ENCODE measurements around the gene PXDC1. TPM values are rescaled to one million over a fixed set of nuclear protein-coding genes. Genes with fewer than 3 reads are reported as not detected.

Gene PXDC1
- total RNA-seq, 1 experiment from 2014 or later, result 6.3 TPM

- no peak overlapping the region for H3K4me3 ChIP-seq (replicated peaks in 1 of 2; ENCODE audit: low read depth in 1 of 2, low read length in 2 of 2)
- DNase-seq (ENCODE audit: low read depth, low spot score) (no peak), ATAC-seq (no peak)
- TF ChIP-seq MAX (IDR thresholded peaks at IDR 0.05), result no peak
- TF ChIP-seq SP1 (IDR thresholded peaks at IDR 0.05; ENCODE audit: low read depth), result no peak
- no peak for TF ChIP-seq SRF (IDR thresholded peaks at IDR 0.05; ENCODE audit: low read depth)
- TF ChIP-seq CTCF (IDR thresholded peaks at IDR 0.05 in 2 of 3, conservative IDR thresholded peaks at IDR 0.05 in 1 of 3; ENCODE audit: borderline replicate concordance in 1 of 3, insufficient read depth in 1 of 3, low read depth in 2 of 3, low read length in 2 of 3), result no peak
- TF ChIP-seq YY1 (IDR thresholded peaks at IDR 0.05; ENCODE audit: extremely low read depth, insufficient replicate concordance, low read depth, low read length), result no peak
- no peak for TF ChIP-seq JUND (IDR thresholded peaks at IDR 0.05)
- TF ChIP-seq EZH2 (IDR thresholded peaks at IDR 0.05), result no peak
- TF ChIP-seq TCF7L2 (IDR thresholded peaks at IDR 0.05; ENCODE audit: borderline replicate concordance, extremely low read depth, insufficient read depth, insufficient read length), result no peak
- no peak for TF ChIP-seq REST (IDR thresholded peaks at IDR 0.05; ENCODE audit: low read depth)
- no peak for TF ChIP-seq EZH2phosphoT487 (IDR thresholded peaks at IDR 0.05; ENCODE audit: borderline replicate concordance)
- no peak for TF ChIP-seq POLR2A (IDR thresholded peaks at IDR 0.05; ENCODE audit: borderline replicate concordance, extremely low read depth, insufficient read depth, insufficient read length)
- TF ChIP-seq EGR1 (IDR thresholded peaks at IDR 0.05; ENCODE audit: low read depth), result no peak
- no peak for TF ChIP-seq CEBPB (IDR thresholded peaks at IDR 0.05; ENCODE audit: low read depth)
- TF ChIP-seq ZNF274 (IDR thresholded peaks at IDR 0.05; ENCODE audit: low read depth, low read length), result no peak
- no peak for TF ChIP-seq ZBTB33 (IDR thresholded peaks at IDR 0.05; ENCODE audit: extremely low read depth, insufficient replicate concordance, low read length)
- TF ChIP-seq FOSL1 (IDR thresholded peaks at IDR 0.05; ENCODE audit: low read depth), result no peak
- TF ChIP-seq POLR2AphosphoS5 (IDR thresholded peaks at IDR 0.05; ENCODE audit: low read depth, low read length), result no peak
- no peak for TF ChIP-seq RAD21 (IDR thresholded peaks at IDR 0.05; ENCODE audit: low read depth)
- TF ChIP-seq SIN3A (IDR thresholded peaks at IDR 0.05; ENCODE audit: low read depth), result no peak
- no peak for TF ChIP-seq ATF3 (IDR thresholded peaks at IDR 0.05)
- no peak overlapping the region for H3K27ac ChIP-seq (ENCODE audit: low read depth, low read length)
- H3K9ac ChIP-seq (ENCODE audit: low read length), result no peak overlapping the region
- H2AFZ ChIP-seq (ENCODE audit: low read depth, low read length, poor library complexity, severe bottlenecking), result no peak overlapping the region
- no peak overlapping the region for H3K4me2 ChIP-seq (ENCODE audit: low read length)
- intact Hi-C loops (cut with micrococcal nuclease), result no loop called here
- H3K9me2 ChIP-seq (ENCODE audit: insufficient read depth), result no peaks in the 10 kb centered on the region
- ChIA-PET POLR2A (no interaction called here), CTCF (no interaction called here), RAD21 (ENCODE audit: low non-redundant PET in 1 of 2, low total read pairs in 2 of 2, uncharacterized antibody in 2 of 2, unreplicated experiment in 2 of 2) (no interaction called here)
- H3K4me1 ChIP-seq (ENCODE audit: control insufficient read depth in 1 of 2, insufficient read depth in 2 of 2, low read length in 2 of 2), result peaks cover 3 to 6% of the 10 kb centered on the region in 2 experiments; a peak in 3 of 4 replicates
- no peaks in the 10 kb centered on the region for H3K27me3 ChIP-seq (ENCODE audit: insufficient read depth, low read length)
- H4K20me1 ChIP-seq (ENCODE audit: insufficient read depth), result no peaks in the 10 kb centered on the region
- BruUV-seq (replicated peaks), result no TSS peak
- H3K9me3 ChIP-seq (ENCODE audit: control insufficient read depth in 1 of 2, insufficient read depth in 1 of 2, low read depth in 1 of 2, low read length in 2 of 2), result no peaks in the 10 kb centered on the region
- no peaks in the 10 kb centered on the region for H3K79me2 ChIP-seq (ENCODE audit: insufficient read depth, low read length)
- no peaks in the 10 kb centered on the region for H3K36me3 ChIP-seq (ENCODE audit: control insufficient read depth in 1 of 2, insufficient read depth in 2 of 2, low read length in 2 of 2)
Observed at GRCh38 chr6:3727036-3727435, 24.5 kb downstream of the PXDC1 start.
